ENCODE measurements around the gene VLDLR.
"Not testable (repeated sequence)": the region's sequence is repeated elsewhere in the genome, so short reads cannot be mapped to it uniquely, and the experiment has no call there.

Gene VLDLR

DNA sequence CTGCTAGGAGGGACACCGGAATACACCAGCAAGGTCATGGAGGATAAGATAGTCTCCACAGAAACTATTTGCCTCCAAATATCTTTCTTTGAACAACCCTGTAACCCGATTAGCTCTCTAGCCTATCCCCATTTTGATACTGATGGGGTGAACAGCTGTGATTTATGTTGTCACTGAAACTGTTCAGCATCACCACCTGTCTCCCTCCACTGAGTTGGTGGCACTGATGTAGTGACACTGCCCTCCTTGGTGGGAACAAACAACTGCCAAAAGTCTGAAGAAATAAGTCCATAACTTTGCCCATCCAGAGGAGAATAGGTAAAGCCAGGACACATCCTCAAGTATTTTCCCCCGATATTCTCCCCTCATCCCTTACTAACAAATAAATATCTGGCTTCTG, 71.5 kb downstream of the VLDLR start:
- H3K27me3 ChIP-seq (ENCODE audit: control insufficient read depth, insufficient read depth, low read length): no peaks in the 10 kb centered on the region
- H3K36me3 ChIP-seq (ENCODE audit: control insufficient read depth, low read depth, low read length): no peaks in the 10 kb centered on the region
- H3K4me1 ChIP-seq (ENCODE audit: control insufficient read depth, low read depth, low read length): no peaks in the 10 kb centered on the region
- no peak overlapping the region for H3K27ac ChIP-seq (ENCODE audit: low read length)
- H3K4me3 ChIP-seq (ENCODE audit: low read length): no peak overlapping the region
- H3K9ac ChIP-seq (ENCODE audit: low read length): no peak overlapping the region
- H3K9me3 ChIP-seq (ENCODE audit: control insufficient read depth, low read depth, low read length): no peaks in the 10 kb centered on the region

DNA sequence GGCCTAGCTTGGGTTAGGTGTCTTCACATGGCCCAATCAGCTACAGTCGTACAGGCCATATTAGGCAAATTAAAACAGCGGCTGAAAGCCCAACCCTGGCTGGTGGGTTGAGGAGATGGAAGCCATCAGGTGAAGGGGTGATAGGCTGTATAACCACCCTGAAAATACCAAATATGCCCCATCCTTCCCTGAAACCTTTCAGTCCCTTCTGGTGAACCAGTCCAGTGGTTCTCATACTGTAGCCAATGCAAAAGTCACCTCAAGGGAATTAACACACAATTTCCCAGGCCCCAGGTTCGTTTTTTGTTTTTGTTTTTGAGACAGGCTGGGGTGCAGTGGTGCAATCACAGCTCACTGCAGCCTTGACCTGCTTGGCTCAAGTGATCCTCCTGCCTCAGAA, 75.9 kb downstream of the VLDLR start:
- Histone ChIP-seq H3K9me3 (ENCODE audit: control insufficient read depth, low read depth, low read length) (no peaks in the 10 kb centered on the region), H3K4me1 (ENCODE audit: control insufficient read depth, low read depth, low read length) (peaks cover 19% of the 10 kb centered on the region), H3K4me3 (ENCODE audit: low read length) (no peak overlapping the region), H3K27me3 (ENCODE audit: control insufficient read depth, insufficient read depth, low read length) (no peaks in the 10 kb centered on the region), H3K9ac (ENCODE audit: low read length) (no peak overlapping the region), H3K27ac (ENCODE audit: low read length) (no peak overlapping the region), H3K36me3 (ENCODE audit: control insufficient read depth, low read depth, low read length) (no peaks in the 10 kb centered on the region)

DNA sequence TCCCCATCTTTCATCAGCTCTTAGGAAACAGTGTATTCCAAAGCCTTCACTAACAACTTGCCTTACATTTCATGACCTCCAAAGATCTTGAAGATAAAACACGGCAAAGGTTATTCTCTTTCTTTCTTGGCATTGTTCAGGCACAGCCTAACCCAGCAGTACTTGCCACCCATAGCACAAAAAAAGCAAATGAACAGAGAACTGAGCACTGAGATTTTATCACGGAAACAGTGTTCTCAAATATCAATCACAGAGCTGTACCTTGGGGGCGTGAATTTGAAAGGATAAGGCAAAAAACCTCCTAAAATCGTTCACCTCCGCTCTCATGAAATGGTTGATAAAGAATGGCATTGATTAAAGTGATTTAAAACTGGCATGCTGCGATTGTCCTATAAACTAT, 78.8 kb downstream of the VLDLR start:
- Histone ChIP-seq H3K9ac (ENCODE audit: low read length) (no peak overlapping the region), H3K4me1 (ENCODE audit: control insufficient read depth, low read depth, low read length) (peaks cover 19% of the 10 kb centered on the region), H3K27me3 (ENCODE audit: control insufficient read depth, insufficient read depth, low read length) (no peaks in the 10 kb centered on the region), H3K27ac (ENCODE audit: low read length) (no peak overlapping the region), H3K36me3 (ENCODE audit: control insufficient read depth, low read depth, low read length) (no peaks in the 10 kb centered on the region), H3K9me3 (ENCODE audit: control insufficient read depth, low read depth, low read length) (no peaks in the 10 kb centered on the region), H3K4me3 (ENCODE audit: low read length) (peak overlapping the region; percentile 25)

DNA sequence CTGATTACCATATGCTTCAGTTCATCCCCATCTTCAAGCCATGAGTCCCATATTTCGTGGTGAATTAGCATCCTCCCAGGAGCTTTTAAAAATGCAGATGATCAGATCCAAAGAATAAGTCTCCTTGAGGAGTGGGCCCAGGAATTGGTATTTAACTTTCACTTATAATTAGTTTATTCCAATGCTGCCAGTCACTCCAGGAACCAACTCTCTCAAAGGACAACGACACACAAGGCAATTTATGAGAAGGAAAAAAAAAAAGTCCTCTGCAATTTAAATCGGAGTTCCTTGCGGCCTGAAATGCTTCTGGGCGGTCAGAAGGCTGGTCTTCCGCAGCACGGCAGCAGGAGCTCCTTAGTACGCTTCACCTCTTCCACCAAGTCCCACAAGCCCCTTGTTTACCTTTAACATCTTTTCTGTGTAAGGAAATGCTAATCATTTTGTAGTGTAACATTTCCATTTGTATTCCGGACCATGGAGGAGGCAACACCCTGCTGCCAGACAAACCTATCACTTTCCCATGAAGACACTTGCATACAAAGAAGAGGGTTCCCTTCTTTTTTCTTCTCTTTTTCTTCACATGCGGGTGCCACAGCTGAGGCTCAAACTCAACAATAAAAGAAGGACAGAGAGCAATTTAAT, 79.4 kb downstream of the VLDLR start:
- Histone ChIP-seq H3K27ac (ENCODE audit: low read length) (peak overlapping the region; percentile 37), H3K36me3 (ENCODE audit: control insufficient read depth, low read depth, low read length) (no peaks in the 10 kb centered on the region), H3K4me1 (ENCODE audit: control insufficient read depth, low read depth, low read length) (peaks cover 19% of the 10 kb centered on the region), H3K9me3 (ENCODE audit: control insufficient read depth, low read depth, low read length) (no peaks in the 10 kb centered on the region), H3K4me3 (ENCODE audit: low read length) (peak overlapping the region; percentile 25), H3K9ac (ENCODE audit: low read length) (peak overlapping the region; percentile 7), H3K27me3 (ENCODE audit: control insufficient read depth, insufficient read depth, low read length) (no peaks in the 10 kb centered on the region)

DNA sequence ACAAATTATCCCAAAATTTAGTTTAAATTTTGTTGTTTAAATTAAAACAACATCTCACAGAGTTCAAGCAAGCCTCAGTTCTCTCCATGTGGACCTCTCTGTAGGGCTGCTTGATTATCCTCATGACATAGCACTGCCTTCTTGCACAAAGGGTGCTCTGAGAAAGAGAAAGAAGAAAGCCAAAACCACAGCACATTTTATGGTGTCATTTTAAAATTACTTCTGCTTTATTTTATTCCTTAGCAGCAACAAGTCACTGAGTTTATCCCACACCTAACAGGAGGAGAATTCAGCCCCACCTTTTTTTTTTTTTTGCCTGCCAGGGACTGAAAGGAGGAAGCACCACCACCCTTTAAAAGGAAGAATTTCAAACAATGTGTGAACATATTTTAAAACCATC, 82.9 kb downstream of the VLDLR start:
- Histone ChIP-seq H3K4me3 (ENCODE audit: low read length) (no peak overlapping the region), H3K36me3 (ENCODE audit: control insufficient read depth, low read depth, low read length) (no peaks in the 10 kb centered on the region), H3K27me3 (ENCODE audit: control insufficient read depth, insufficient read depth, low read length) (no peaks in the 10 kb centered on the region), H3K27ac (ENCODE audit: low read length) (no peak overlapping the region), H3K9ac (ENCODE audit: low read length) (no peak overlapping the region), H3K9me3 (ENCODE audit: control insufficient read depth, low read depth, low read length) (no peaks in the 10 kb centered on the region), H3K4me1 (ENCODE audit: control insufficient read depth, low read depth, low read length) (peaks cover 19% of the 10 kb centered on the region)

DNA sequence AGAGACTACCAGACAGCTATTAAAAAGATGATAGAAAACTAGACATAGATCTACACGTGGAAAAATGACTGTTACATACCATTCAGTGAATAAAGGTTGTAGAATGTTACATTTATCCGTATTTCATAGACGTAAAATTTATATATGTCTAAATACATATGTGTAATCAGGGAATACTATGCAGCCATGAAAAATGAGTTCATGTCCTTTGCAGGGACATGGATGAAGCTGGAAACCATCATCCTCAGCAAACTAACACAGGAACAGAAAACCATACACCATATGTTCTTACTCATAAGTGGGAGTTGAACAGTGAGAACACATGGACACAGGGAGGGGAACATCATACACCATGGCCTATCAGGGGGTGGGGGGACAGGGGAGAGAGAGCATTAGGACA, 85.7 kb downstream of the VLDLR start:
- H3K9ac ChIP-seq (ENCODE audit: low read length); H3K27ac ChIP-seq (ENCODE audit: low read length); H3K9me3 ChIP-seq (ENCODE audit: control insufficient read depth, low read depth, low read length); H3K36me3 ChIP-seq (ENCODE audit: control insufficient read depth, low read depth, low read length); H3K27me3 ChIP-seq (ENCODE audit: control insufficient read depth, insufficient read depth, low read length); H3K4me1 ChIP-seq (ENCODE audit: control insufficient read depth, low read depth, low read length); H3K4me3 ChIP-seq (ENCODE audit: low read length): not testable (repeated sequence)
